GM12892 (cell line): ENCODE measurements around the gene UVRAG.
"Not testable (repeated sequence)": the region's sequence is repeated elsewhere in the genome, so short reads cannot be mapped to it uniquely, and the experiment has no call there.

Experiments
- DNase-seq: peaks from one replicate; pipeline ENCODE4 v3.0.0; 2011; ENCODE audit not compliant: insufficient read length
- FAIRE-seq: peaks from 2 replicates; lab custom pipeline; 2011; peaks lifted over from hg19 to GRCh38; lab: Jason Lieb, UNC
- POLR2A ChIP-seq: IDR thresholded peaks from 2 replicates; pipeline ENCODE4 v1.6.1; 2011; ENCODE audit warnings: low read depth, low read length, control low read depth
- POLR2AphosphoS5 ChIP-seq: IDR thresholded peaks from 2 replicates; pipeline ENCODE4 v1.6.1; 2011; ENCODE audit warnings: low read depth, low read length, control low read depth
- TAF1 ChIP-seq: IDR thresholded peaks from 2 replicates; pipeline ENCODE4 v1.6.1; 2011; ENCODE audit warnings: low read depth, mild to moderate bottlenecking, control low read depth, low read length, borderline replicate concordance

Gene UVRAG

GRCh38 chr11:75919525-75919924 is 104.5 kb downstream of the UVRAG start:
- no peak for TF ChIP-seq POLR2A
- TF ChIP-seq TAF1, result no peak
- TF ChIP-seq POLR2AphosphoS5, result no peak
- FAIRE-seq (peak; percentile 77), DNase-seq (no peak)

GRCh38 chr11:75920848-75921247 is 105.8 kb downstream of the UVRAG start:
- DNase-seq, result no peak
- TF ChIP-seq POLR2AphosphoS5 (no peak), TAF1 (no peak), POLR2A (no peak)
- FAIRE-seq, result no peak

- FAIRE-seq, result peak; percentile 46
- no peak for DNase-seq
- TF ChIP-seq POLR2AphosphoS5 (no peak), TAF1 (no peak), POLR2A (no peak)
Observed at GRCh38 chr11:75921808-75922207, 106.8 kb downstream of the UVRAG start.

GRCh38 chr11:75924966-75925784 is 110.2 kb downstream of the UVRAG start:
- FAIRE-seq (peak; percentile 61), DNase-seq (no peak)
- TF ChIP-seq POLR2AphosphoS5 (no peak), TAF1 (no peak), POLR2A (no peak)

- DNase-seq, result no peak
- TF ChIP-seq TAF1, result no peak
- FAIRE-seq, result no peak
Observed at GRCh38 chr11:75925785-75926164, 110.8 kb downstream of the UVRAG start.

GRCh38 chr11:75929706-75930105 is 114.7 kb downstream of the UVRAG start:
- DNase-seq (no peak), FAIRE-seq (no peak)
- no peak for TF ChIP-seq TAF1
- no peak for TF ChIP-seq POLR2AphosphoS5
- no peak for TF ChIP-seq POLR2A

- FAIRE-seq (no peak), DNase-seq (no peak)
- no peak for TF ChIP-seq POLR2A
- TF ChIP-seq POLR2AphosphoS5, result no peak
- no peak for TF ChIP-seq TAF1
Observed at GRCh38 chr11:75930534-75930933, 115.5 kb downstream of the UVRAG start.

GRCh38 chr11:75931124-75931523 is 116.1 kb downstream of the UVRAG start:
- DNase-seq, result no peak
- TF ChIP-seq TAF1 (no peak), POLR2A (no peak), POLR2AphosphoS5 (no peak)
- peak; percentile 17 for FAIRE-seq

GRCh38 chr11:75933736-75934135 is 118.7 kb downstream of the UVRAG start:
- not testable (repeated sequence) for DNase-seq, FAIRE-seq

- DNase-seq (no peak), FAIRE-seq (no peak)
- no peak for TF ChIP-seq POLR2A
- TF ChIP-seq TAF1, result no peak
- TF ChIP-seq POLR2AphosphoS5, result no peak
Observed at GRCh38 chr11:75934851-75935250, 119.8 kb downstream of the UVRAG start.

- FAIRE-seq, result no peak
- TF ChIP-seq TAF1 (no peak), POLR2A (no peak), POLR2AphosphoS5 (no peak)
- DNase-seq, result no peak
Observed at GRCh38 chr11:75938543-75938942, 123.5 kb downstream of the UVRAG start.

- no peak for FAIRE-seq
- no peak for DNase-seq
- TF ChIP-seq POLR2A (no peak), POLR2AphosphoS5 (no peak), TAF1 (no peak)
Observed at GRCh38 chr11:75939516-75939915, 124.5 kb downstream of the UVRAG start.

- no peak for FAIRE-seq
- TF ChIP-seq POLR2AphosphoS5 (no peak), POLR2A (no peak), TAF1 (no peak)
- DNase-seq, result no peak
Observed at GRCh38 chr11:75939992-75940391, 125.0 kb downstream of the UVRAG start.
